MM.1S (cell line): Measurements from ENCODE around the gene LMCD1.

ENCODE experiments used
- EZH2 ChIP-seq: fragments of 300-600 bp; sonication (generic); optimal IDR thresholded peaks from 2 replicates; pipeline ENCODE3; 2017; ENCODE audit warnings: low read depth, mild to moderate bottlenecking, antibody characterized with exemption, low read length, mixed read lengths
- EZH2phosphoT487 ChIP-seq: fragments of 300-600 bp; sonication (generic); IDR thresholded peaks from 2 replicates; pipeline ENCODE4 v1.6.1; 2018; ENCODE audit warnings: antibody characterized with exemption, low read length
- TF ChIP-seq, protein P1 (sequence below): fragments of 300-600 bp; sonication (generic); IDR thresholded peaks from 2 replicates; pipeline ENCODE4 v1.5.1; 2016; ENCODE audit warnings: antibody characterized with exemption, low read length, mixed read lengths

DNA sequence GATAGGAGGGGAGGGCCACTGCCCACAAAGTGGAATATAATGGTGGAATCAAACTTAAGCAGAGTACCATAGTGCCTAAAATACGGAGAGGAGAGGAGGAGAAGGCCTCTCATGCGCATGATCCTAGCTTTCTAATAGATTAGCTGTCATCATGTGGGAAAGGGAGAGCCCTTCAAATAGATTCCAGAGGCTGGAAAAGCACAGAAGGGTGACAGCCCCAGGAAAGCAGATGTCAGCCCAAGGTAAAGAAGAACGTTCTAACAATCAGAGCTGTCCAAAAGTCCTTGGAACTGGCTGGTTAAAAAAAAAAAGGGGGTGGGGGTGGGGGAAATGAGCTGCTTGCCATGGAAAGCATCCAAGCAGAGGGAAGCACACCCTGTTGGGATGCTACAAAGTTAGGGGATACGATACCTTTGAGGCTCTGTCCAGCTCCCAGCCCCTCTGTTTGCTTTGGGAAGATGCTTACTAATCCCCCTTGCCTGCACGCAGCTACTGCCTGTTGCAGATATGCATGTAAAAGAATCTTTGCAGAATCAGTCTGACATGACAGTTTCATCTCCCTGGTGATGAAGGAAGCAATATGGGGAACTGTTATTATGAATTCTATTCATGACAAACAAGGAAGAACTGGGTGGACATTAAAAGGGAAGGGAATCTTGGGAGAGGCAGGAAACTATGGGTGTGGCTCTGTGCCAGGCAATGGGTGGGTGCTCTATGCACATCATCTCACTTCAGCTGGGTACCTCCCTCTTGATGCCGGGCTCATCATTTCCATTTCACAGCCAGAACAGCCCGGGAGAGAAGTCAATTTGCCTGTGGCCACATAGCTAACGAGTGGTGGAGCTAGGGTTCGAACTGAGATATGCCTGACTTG is 10.1 kb upstream of the LMCD1 start:
- TF ChIP-seq, protein P1, sequence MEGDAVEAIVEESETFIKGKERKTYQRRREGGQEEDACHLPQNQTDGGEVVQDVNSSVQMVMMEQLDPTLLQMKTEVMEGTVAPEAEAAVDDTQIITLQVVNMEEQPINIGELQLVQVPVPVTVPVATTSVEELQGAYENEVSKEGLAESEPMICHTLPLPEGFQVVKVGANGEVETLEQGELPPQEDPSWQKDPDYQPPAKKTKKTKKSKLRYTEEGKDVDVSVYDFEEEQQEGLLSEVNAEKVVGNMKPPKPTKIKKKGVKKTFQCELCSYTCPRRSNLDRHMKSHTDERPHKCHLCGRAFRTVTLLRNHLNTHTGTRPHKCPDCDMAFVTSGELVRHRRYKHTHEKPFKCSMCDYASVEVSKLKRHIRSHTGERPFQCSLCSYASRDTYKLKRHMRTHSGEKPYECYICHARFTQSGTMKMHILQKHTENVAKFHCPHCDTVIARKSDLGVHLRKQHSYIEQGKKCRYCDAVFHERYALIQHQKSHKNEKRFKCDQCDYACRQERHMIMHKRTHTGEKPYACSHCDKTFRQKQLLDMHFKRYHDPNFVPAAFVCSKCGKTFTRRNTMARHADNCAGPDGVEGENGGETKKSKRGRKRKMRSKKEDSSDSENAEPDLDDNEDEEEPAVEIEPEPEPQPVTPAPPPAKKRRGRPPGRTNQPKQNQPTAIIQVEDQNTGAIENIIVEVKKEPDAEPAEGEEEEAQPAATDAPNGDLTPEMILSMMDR = no peak
- TF ChIP-seq EZH2phosphoT487 (no peak), EZH2 (no peak)
